Measurements from ENCODE around the gene HSD11B1.

The HSD11B1 gene

GRCh38 chr1:209727286-209727685 lies 22.6 kb downstream of the HSD11B1 start:
- DNase-seq (ENCODE audit: low read depth in 3 of 3): no peak

GRCh38 chr1:209727785-209728184 lies 23.1 kb downstream of the HSD11B1 start:
- no peak for DNase-seq (ENCODE audit: low read depth in 3 of 3)

- DNase-seq (ENCODE audit: low read depth in 3 of 3): no peak
Measured at GRCh38 chr1:209728466-209728865, 23.8 kb downstream of the HSD11B1 start.

- no peak for DNase-seq (ENCODE audit: low read depth in 3 of 3)
Measured at GRCh38 chr1:209729436-209729835, 24.8 kb downstream of the HSD11B1 start.

DNA sequence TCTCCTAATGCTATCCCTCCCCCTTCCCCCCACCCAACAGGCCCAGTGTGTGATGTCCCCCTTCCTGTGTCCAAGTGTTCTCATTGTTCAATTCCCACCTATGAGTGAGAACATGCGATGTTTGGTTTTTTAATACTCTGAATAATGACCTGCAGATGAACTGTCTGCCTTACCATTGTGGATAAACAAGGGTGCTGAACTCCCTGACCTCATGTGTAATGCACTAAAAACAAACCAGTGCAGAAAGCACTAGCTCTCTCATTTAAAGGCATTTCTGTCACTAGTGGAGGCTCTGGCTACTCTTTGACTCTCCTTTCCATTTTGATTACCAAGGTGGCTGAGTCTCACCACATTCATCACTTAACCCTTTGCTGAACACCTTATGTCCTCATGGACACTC lies 28.1 kb downstream of the HSD11B1 start:
- no peak for DNase-seq (ENCODE audit: low read depth in 3 of 3)

DNA sequence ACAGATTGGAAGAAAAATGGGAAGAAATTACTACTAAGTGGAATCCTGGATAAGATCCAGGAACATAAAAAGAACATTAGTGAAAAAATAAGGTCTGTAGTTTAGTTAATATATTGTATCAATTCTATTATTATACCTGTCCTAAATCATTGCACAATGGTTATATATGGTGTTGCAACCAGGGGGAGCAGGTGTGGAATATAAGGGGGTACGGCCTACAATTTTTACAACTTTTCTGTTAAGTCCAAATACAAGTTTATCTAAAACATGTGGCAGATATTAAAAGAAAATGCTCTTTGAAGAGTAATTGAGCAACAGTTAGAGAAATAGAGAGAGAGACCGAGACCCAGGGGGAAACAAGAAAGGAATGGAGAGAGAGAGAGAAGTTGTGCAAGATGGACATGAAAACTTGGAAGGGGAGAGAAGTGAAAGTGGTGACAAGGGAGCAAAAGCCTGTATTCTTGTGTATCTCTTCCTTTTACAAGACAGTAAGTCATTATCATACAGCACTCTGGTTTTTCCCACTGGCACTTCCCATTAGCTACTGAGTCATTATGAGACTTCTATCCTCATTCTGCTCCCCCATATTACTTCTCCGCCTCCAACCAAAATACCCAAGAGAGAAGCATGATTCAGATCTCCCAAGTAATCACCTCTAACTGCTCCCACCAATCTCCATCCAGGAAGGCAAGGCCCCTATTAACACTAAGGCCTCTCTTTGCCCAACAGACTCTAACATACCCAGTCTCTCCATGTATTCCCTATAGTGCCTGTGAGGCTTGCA lies 29.0 kb downstream of the HSD11B1 start:
- no peak for DNase-seq (ENCODE audit: low read depth in 3 of 3)

DNA sequence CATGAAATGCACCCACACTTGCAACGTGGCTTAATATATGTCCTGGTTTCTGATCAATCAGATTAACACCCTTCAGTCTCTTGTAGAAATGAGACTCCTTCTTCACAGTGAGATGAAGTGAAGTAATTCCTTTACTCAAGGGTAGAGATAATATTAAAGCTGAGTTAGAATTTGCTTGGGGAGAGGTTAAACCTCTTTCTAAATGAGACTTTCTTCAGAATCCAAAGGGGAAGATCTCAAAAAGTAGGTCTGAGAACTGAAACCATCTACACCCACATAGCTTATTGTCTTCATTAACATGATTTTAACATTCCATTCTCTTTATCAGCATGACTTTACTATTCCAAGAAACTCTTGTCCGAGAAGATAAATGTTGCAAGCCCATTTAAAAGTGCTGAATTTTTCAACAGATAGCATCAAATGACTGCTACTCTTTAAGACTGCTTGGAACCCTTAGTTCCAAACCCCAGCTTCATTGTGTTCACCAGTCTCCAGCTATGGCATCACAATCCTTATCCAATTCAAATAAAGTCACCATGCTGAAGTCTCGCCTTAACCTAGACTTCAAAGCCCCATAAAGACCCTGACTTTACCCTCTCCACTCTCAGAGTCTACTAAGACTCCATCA lies 32.0 kb downstream of the HSD11B1 start:
- no peak for DNase-seq (ENCODE audit: low read depth in 3 of 3)

DNA sequence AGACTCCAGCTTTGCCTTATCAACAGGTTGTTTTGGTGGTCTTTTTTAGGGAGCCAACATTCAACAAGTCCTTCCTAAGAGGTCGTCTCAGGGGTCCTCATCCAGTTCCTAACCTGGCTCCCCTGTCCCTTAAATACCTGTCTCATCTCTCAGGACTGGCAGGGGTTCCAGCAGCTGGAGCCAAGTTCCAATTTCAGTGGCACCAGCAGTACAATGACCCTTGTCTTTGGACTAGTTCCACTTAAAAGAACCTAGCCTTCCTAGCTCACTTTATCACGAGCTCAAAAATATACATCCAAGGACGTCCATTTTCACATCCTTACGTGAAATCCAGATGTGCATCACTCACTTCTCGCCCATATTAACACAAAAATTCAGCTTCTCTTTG lies 32.5 kb downstream of the HSD11B1 start:
- DNase-seq (ENCODE audit: low read depth in 3 of 3): no peak

DNA sequence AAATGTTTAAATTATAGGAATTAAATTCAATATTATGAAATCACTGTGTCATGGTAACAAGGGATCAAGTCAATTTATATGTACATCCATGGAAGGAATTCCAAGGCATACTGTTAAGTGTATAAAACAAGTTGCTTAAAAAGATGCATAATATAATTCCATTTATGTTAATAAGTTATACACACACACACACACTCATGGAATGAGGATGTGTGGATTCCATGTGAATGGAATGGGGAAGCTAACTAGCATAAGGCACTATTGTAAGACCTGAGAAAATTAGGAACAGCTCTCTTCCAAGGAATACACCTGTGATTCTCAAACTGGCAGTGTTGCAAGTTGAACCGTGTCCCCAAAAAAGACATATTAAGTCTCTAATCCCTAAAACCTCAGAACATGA lies 33.6 kb downstream of the HSD11B1 start:
- DNase-seq (ENCODE audit: low read depth in 3 of 3): no peak

DNA sequence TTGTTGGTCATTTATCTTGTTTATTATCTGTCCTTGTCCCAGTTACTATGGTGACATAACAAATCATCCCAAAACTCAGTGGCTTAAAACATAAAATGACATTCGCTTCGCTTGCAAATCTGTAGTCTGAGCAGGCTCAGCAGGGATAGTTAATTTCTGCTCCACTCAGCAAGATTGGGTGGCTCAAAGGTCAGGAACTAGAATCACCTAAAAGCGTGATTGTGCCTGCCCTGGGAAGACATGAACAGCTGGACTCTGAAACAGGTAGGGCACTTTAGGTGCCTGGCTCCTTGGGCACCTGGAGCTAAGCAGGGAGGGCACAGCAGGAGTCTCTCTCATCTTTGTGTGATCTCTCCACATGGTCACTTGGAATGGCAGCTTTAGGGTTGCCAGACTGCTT lies 36.5 kb downstream of the HSD11B1 start:
- no peak for DNase-seq (ENCODE audit: low read depth in 3 of 3)

DNA sequence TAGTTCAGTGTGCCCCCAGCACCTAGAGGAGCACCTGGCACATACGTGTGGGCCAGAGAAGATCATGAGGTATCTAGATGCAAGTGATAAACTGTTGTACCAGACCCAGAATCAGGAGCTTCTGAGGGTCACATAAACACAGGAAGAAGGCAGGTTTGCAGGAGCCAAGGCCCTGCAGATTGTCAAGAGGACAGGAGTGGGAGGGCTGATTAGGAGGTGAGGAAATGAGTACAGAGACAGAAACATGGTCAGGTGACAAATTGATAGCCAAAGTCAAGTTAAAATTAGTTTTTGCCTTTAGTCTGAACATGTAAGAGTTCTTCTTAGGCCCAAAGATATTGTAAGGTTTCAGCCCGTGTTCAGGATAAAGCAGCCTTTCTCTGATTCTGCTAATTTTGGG lies 37.2 kb downstream of the HSD11B1 start:
- no peak for DNase-seq (ENCODE audit: low read depth in 3 of 3)

GRCh38 chr1:209742409-209743144 lies 37.9 kb downstream of the HSD11B1 start:
- no peak for DNase-seq (ENCODE audit: low read depth in 3 of 3)

DNA sequence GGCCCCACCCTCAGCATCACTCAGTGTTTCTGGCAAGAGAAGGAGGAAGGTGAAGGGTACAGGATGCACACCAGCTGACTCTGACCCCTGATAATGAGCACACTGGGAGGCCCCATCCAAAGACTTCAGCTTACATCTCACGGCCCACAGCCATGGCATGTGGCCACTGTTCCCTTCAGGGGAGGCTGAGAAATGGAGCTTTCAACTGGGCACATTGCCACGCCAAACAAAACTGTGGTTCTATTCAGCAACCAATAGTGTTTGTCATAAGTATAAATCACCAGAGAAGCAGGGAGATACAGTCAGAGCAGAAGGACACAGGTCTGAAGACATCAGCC lies 38.5 kb downstream of the HSD11B1 start:
- no peak for DNase-seq (ENCODE audit: low read depth in 3 of 3)

DNA sequence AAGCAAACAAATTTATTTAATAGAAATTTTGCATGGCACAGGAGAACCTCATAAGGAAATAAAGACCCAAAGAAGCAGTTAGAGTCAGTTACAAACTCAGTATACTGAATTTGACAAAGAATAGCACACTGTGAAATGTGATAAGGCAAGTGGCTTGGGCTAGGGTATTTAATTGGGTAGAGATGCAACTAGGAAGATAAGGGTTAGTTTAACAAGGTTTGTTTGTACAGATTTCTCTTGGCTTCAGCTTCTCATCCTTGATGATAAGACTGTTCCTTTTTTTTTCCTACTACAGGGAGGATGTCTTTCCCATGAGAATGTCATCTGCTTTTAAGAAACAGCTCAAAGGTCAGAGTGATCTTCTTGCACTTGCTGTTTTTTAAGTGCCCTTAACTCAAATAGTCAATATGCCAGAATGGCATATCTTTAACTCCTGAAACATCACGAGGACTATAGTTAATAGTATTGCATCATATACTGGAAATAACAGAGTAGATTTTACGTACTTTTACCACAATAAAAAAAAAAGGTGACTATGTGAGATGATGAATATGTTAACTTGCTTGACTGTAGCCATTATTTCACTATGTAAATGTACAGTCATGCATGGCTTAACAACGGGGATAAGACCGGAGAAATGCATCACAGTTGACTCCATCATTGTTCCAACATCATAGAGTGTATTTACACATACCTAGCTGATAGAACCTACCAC lies 42.0 kb downstream of the HSD11B1 start:
- DNase-seq (ENCODE audit: low read depth in 3 of 3): no peak

DNA sequence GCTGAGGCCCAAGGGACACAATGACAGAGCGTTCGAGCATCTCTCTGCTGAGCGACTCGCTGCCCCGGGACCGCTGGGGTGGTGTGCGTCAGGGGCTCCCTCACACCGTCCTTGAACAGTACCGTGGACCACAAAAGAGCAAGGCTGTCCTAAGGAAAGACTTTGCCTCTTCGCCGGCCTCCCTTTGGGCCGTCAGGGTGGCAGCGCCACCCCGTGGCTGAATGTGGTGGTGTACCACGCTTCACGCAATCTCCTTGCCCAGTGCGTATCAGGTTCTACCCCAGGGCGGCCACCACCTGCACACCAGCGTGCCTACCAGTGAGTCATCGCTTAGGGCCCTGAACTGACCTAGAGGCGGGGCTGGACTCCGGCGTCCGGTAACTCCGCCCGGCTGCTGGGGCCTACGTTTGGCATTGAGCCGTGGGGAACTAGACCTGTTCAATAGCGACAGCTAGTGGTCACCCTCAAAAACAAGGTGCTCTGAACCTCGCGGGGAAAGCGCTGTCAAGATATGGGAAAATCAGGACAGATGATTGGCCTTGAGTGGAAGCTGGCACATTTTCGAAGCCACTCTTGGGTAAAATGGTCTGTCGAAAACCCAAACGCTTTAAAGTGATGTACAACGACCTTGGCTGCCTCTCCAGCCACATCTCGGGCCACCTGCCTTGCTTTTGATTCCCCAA lies 43.1 kb downstream of the HSD11B1 start:
- DNase-seq (ENCODE audit: low read depth in 3 of 3): peak; percentile 66 to 75 (median 70)

- no peak for DNase-seq (ENCODE audit: low read depth in 3 of 3)
Measured at GRCh38 chr1:209748620-209749019, 44.0 kb downstream of the HSD11B1 start.

DNA sequence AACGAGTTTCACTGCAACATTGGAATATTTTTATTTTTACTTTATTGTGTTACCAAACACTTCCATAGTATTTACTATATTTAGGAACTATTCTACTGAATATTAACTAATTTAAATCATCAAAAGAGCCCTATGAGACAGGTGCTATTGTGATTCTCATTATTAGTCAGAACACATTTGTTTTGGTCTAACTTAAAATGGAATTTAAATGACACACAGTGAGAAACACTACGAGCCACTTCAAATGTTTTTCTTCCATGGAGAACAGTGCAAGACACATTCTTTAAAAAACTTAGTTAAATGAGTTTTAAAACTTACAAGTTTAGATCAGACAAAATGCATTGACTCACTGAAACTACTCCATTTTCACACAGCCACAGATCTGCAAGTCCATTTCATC lies 44.6 kb downstream of the HSD11B1 start:
- DNase-seq (ENCODE audit: low read depth in 3 of 3): no peak

GRCh38 chr1:209749670-209750323 lies 45.2 kb downstream of the HSD11B1 start:
- DNase-seq (ENCODE audit: low read depth in 3 of 3): no peak

- no peak for DNase-seq (ENCODE audit: low read depth in 3 of 3)
Measured at GRCh38 chr1:209751627-209752231, 47.1 kb downstream of the HSD11B1 start.

GRCh38 chr1:209752890-209753289 lies 48.2 kb downstream of the HSD11B1 start:
- DNase-seq (ENCODE audit: low read depth in 3 of 3): no peak

- DNase-seq (ENCODE audit: low read depth in 3 of 3): no peak
Measured at GRCh38 chr1:209755256-209755655, 50.6 kb downstream of the HSD11B1 start.

Measured in stimulated activated CD4-positive, alpha-beta T cell treated with anti-CD3 and anti-CD28 coated beads, TNF-alpha, amount 100 ng/mL, for 4 hours (primary cell).